Stimulated activated CD8-positive, alpha-beta memory T cell treated with anti-CD3 and anti-CD28 coated beads, Interleukin-7, amount 100 ng/mL, for 48 hours (primary cell): ENCODE results near the gene ZNF37A.
"Not testable (repeated sequence)": the region's sequence is repeated elsewhere in the genome, so short reads cannot be mapped to it uniquely, and the experiment has no call there.

ENCODE experiments used
- DNase-seq, 2 donors: peaks; one replicate each; pipeline ENCODE4 v3.0.0-alpha.2; 2020; ENCODE audit warnings: low read depth in 1 of 2; ENCODE audit errors: extremely low read depth in 1 of 2

Gene ZNF37A

GRCh38 chr10:38147686-38148085, 53.5 kb downstream of the ZNF37A start:
- DNase-seq: no peak

DNA sequence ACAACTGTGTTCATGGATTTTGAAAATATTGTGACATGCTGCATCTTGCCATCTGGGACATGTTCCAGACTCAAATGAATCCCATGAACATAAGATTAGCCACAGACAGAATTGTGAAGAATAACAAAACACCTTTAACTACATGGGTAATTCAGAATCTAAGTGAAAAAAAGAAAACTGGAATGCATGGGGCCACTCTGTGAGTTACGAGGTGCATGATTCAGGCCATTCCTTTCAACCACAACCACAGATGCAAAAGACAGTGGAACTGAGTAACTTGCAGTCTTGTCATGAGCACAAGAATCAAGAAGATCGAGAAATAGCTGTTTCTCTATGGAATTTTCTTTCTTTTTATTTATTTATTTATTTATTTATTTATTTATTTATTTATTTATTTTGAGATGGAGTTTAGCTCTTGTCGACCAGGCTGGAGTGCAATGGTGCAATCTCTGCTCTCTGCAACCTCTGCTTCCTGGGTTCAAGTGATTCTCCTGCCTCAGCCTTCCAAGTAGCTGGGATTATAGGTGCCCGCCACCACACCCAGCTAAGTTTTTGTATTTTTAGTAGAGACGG, 56.8 kb downstream of the ZNF37A start:
- DNase-seq: not testable (repeated sequence)

DNA sequence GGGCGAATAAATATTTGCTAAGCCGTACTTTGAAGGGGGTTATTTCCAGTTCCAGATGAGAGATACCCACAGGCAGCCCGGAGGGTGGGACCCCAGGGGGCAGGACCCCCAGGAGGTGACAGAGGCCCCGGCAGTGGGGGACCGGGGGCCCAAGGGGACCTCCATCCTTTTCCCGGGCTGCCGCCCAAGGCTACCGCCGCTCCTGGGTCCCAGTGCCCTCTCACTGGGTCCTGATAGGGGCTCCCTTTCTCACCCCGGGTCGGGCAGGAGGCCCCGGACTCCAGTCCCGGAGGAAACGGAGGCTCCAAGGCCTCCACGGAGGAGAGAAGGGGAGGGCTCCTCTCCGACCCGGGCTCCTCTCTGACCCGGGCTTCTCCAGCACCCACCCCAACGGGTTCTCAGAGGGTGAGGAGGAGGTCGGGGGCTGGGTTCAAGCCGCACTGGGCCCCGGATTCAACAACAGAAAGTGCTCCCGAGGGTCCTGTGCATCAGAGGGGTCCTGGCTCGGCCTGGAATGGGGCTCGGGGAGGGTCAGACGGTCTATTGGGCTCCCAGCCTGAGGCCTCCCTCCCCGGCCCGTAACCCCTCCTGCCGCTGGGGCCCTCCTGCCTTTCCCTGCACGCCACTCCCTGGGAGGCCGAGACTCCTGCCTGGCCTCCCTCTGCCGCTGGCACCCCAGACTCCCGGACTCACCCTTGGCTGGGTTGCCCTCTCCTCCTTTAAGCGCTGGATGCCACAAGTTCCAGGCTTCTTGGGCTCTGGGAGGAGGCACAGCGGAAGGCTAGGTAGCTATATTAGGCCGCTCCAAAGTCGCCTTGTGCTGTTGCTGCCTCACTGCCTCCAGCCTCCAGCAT, 62.5 kb downstream of the ZNF37A start:
- no peak for DNase-seq

GRCh38 chr10:38157270-38157685, 63.1 kb downstream of the ZNF37A start:
- DNase-seq: no peak

- DNase-seq: no peak
Observed at GRCh38 chr10:38159004-38159403, 64.9 kb downstream of the ZNF37A start.

GRCh38 chr10:38163617-38164016, 69.5 kb downstream of the ZNF37A start:
- DNase-seq: no peak

DNA sequence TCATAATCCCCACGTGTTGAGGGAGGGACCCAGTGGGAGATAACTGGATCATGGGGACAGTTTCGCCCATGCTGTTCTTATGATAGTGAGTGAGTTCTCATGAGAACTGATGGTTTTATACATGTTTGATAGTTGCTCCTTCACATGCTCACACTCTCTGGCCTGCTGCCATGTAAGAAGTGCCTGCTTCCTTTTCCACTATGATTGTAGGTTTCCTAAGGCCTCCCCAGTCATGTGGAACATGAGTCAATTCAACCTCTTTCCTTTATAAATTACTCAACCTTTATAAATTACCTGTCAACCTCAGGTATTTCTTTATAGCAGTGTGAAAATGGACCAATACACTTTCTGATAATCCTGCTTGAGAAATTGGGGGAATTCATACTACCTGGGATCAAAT, 80.2 kb downstream of the ZNF37A start:
- no peak for DNase-seq

DNA sequence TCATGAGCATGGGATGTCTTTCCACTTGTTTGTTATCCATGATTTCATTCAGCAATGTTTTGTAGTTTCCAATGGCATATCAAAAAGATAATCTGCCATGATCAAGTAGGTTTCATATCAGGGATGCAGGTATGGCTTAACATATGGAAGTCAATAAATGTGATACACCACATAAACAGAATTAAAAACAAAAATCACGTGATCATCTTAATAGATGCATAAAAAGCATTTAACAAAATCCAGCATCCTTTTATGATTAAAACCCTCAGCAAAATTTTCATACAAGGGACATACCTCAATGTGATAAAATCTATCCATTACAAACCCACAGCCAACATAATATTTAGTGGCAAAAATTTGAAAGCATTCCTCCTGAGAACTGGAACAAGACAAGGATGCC, 90.3 kb downstream of the ZNF37A start:
- DNase-seq: no peak
